Calu3 (cell line): ENCODE data around the gene OR9G4. TPM values are rescaled to one million over a fixed set of nuclear protein-coding genes. Genes with fewer than 3 reads are reported as not detected.

Source experiments
- BruUV-seq: library from RNA; stranded (reverse); fragments of 400-500 nt; replicated peaks from 2 replicates; lab custom pipeline; 2021; lab: Mats Ljungman, UMichigan
- CTCF ChIA-PET: fragments of 300-600 bp; sonication (Branson Sonifier 250); formaldehyde crosslinking; loops from one replicate; lab custom pipeline; 2022; ENCODE audit warnings: antibody characterized with exemption; lab: Charles Lee
- DNase-seq: peaks from one replicate; pipeline ENCODE4 v3.0.0; 2022
- H3K27ac Mint-ChIP-seq: one replicate; pipeline ENCODE4 v1.8.0; 2022; ENCODE audit warnings: mixed read lengths; ENCODE audit not compliant: unreplicated experiment
- H3K27me3 Mint-ChIP-seq: one replicate; pipeline ENCODE4 v1.8.0; 2022; ENCODE audit warnings: mixed read lengths; ENCODE audit not compliant: unreplicated experiment
- H3K36me3 Mint-ChIP-seq: one replicate; pipeline ENCODE4 v1.8.0; 2022; ENCODE audit warnings: mild to moderate bottlenecking, moderate library complexity, mixed read lengths; ENCODE audit not compliant: insufficient read depth, unreplicated experiment
- H3K4me1 Mint-ChIP-seq: one replicate; pipeline ENCODE4 v1.8.0; 2022; ENCODE audit warnings: mild to moderate bottlenecking, low read depth, mixed read lengths; ENCODE audit not compliant: unreplicated experiment
- H3K4me3 Mint-ChIP-seq: one replicate; pipeline ENCODE4 v1.8.0; 2022; ENCODE audit warnings: mild to moderate bottlenecking, low read depth, moderate library complexity, mixed read lengths; ENCODE audit not compliant: unreplicated experiment
- H3K9me3 Mint-ChIP-seq: one replicate; pipeline ENCODE4 v1.8.0; 2022; ENCODE audit warnings: low read depth, mixed read lengths; ENCODE audit not compliant: unreplicated experiment
- intact Hi-C: fragments of 100-400 bp; cut with micrococcal nuclease; formaldehyde crosslinking; loops from one replicate; pipeline ENCODE4 v1.10.0; 2022; ENCODE audit not compliant: unreplicated experiment
- total RNA-seq: library from RNA; stranded (reverse); gene quantifications from 2 replicates; pipeline ENCODE4 v1.2.3, GENCODE V29; 2022
- TF ChIP-seq, protein P1 (sequence below): fragments of 200-600 bp; IDR thresholded peaks from one replicate; pipeline ENCODE4 v1.8.0; 2022; ENCODE audit warnings: antibody characterized with exemption; ENCODE audit not compliant: unreplicated experiment

Gene OR9G4
- total RNA-seq, 1 experiment from 2014 or later: not detected

DNA sequence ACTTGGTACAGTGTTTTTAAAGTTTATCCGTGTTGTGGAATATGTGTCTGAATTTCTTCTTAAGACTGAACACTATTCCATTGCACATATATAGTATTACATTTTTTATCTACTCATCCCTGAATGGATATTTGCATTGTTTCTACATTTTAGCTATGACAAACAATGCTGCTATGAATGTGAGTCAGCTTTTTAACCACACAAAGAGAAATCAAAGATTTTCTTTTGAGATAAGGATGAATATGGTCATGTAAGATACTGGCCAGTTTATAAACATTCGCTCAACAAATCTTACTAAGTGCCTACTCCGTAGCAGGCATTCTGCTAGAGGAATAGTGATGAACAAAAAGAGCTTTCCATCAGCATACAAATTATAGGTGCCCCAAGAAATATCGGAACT is 16.5 kb upstream of the OR9G4 start:
- TF ChIP-seq, protein P1, sequence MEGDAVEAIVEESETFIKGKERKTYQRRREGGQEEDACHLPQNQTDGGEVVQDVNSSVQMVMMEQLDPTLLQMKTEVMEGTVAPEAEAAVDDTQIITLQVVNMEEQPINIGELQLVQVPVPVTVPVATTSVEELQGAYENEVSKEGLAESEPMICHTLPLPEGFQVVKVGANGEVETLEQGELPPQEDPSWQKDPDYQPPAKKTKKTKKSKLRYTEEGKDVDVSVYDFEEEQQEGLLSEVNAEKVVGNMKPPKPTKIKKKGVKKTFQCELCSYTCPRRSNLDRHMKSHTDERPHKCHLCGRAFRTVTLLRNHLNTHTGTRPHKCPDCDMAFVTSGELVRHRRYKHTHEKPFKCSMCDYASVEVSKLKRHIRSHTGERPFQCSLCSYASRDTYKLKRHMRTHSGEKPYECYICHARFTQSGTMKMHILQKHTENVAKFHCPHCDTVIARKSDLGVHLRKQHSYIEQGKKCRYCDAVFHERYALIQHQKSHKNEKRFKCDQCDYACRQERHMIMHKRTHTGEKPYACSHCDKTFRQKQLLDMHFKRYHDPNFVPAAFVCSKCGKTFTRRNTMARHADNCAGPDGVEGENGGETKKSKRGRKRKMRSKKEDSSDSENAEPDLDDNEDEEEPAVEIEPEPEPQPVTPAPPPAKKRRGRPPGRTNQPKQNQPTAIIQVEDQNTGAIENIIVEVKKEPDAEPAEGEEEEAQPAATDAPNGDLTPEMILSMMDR: no peak
- intact Hi-C loops: no loop called here
- Mint-ChIP-seq H3K9me3 (no peaks in the 10 kb centered on the region), H3K4me3 (no peak overlapping the region), H3K27me3 (peaks cover 10% of the 10 kb centered on the region), H3K4me1 (peaks cover 7% of the 10 kb centered on the region), H3K36me3 (no peaks in the 10 kb centered on the region), H3K27ac (no peak overlapping the region)
- no TSS peak for BruUV-seq
- CTCF ChIA-PET: no interaction called here
- DNase-seq: no peak

DNA sequence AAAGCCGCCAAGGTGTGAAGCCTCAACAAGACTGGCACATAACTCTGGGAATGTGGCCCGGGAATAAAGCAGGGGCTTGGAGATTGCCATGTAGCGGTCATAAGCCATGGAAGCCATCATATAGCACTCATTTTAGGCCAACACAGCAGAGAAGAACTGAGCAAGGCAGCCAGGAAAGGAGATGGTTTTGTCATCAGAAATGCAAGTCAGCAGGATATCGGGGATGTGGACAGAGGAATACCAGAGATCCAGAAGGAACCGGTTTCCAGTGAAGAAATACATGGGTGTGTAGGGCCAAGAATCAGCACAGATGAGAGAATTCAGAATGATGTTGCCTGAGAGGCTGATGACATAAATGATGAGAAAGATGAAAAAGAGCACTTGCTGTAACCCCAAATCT is 3.0 kb upstream of the OR9G4 start:
- Mint-ChIP-seq H3K27ac (no peak overlapping the region), H3K36me3 (no peaks in the 10 kb centered on the region), H3K9me3 (no peaks in the 10 kb centered on the region), H3K4me3 (no peak overlapping the region), H3K4me1 (no peaks in the 10 kb centered on the region), H3K27me3 (no peaks in the 10 kb centered on the region)
- CTCF ChIA-PET: no interaction called here
- intact Hi-C loops: no loop called here
- BruUV-seq: no TSS peak
- TF ChIP-seq, protein P1: no peak
- no peak for DNase-seq

DNA sequence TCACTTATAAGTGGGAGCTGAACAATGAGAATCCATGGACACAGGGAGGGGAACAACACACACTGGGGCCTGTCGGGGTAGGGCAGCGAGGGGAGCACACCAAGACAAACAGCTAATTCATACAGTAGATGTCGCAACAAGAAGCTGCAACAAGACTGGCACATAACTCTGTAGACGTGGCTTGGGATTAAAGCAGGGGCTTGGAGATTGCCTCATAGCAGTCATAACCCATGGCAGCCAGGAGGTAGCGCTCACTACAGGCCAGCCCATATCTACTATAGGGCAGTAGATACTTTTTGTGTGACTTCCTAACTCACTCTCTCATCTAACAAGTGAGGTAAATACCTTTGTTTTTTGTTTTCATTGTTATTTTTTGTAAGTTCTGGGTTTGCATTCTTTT is 1.7 kb upstream of the OR9G4 start:
- no peak for DNase-seq
- intact Hi-C loops: no loop called here
- no peaks in the 10 kb centered on the region for H3K4me1 Mint-ChIP-seq
- TF ChIP-seq, protein P1: no peak
- H3K9me3 Mint-ChIP-seq: no peaks in the 10 kb centered on the region
- no peaks in the 10 kb centered on the region for H3K27me3 Mint-ChIP-seq
- H3K4me3 Mint-ChIP-seq: no peak overlapping the region
- H3K27ac Mint-ChIP-seq: no peak overlapping the region
- BruUV-seq: no TSS peak
- H3K36me3 Mint-ChIP-seq: no peaks in the 10 kb centered on the region
- CTCF ChIA-PET: no interaction called here

DNA sequence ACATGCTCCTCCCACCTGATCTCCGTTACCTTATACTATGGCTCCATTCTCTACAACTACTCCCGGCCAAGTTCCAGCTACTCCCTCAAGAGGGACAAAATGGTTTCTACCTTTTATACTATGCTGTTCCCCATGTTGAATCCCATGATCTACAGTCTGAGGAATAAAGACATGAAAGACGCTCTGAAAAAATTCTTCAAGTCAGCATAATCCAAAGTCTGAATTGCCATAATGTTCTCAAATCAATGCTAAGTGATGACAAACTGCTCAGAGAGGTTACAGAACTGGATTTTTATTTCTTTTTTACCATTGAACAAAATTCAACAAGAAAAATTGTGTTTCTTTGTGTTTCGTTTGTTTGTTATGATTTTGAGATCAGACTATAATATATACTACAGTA is 7.6 kb downstream of the OR9G4 start:
- TF ChIP-seq, protein P1: no peak
- no peaks in the 10 kb centered on the region for H3K36me3 Mint-ChIP-seq
- no peak overlapping the region for H3K27ac Mint-ChIP-seq
- intact Hi-C loops: no loop called here
- no TSS peak for BruUV-seq
- no peak for DNase-seq
- H3K4me1 Mint-ChIP-seq: no peaks in the 10 kb centered on the region
- H3K27me3 Mint-ChIP-seq: peaks cover 14% of the 10 kb centered on the region
- CTCF ChIA-PET: no interaction called here
- H3K9me3 Mint-ChIP-seq: no peaks in the 10 kb centered on the region
- H3K4me3 Mint-ChIP-seq: no peak overlapping the region
